Measurements from ENCODE around the gene GRB10.

GRB10 gene

DNA sequence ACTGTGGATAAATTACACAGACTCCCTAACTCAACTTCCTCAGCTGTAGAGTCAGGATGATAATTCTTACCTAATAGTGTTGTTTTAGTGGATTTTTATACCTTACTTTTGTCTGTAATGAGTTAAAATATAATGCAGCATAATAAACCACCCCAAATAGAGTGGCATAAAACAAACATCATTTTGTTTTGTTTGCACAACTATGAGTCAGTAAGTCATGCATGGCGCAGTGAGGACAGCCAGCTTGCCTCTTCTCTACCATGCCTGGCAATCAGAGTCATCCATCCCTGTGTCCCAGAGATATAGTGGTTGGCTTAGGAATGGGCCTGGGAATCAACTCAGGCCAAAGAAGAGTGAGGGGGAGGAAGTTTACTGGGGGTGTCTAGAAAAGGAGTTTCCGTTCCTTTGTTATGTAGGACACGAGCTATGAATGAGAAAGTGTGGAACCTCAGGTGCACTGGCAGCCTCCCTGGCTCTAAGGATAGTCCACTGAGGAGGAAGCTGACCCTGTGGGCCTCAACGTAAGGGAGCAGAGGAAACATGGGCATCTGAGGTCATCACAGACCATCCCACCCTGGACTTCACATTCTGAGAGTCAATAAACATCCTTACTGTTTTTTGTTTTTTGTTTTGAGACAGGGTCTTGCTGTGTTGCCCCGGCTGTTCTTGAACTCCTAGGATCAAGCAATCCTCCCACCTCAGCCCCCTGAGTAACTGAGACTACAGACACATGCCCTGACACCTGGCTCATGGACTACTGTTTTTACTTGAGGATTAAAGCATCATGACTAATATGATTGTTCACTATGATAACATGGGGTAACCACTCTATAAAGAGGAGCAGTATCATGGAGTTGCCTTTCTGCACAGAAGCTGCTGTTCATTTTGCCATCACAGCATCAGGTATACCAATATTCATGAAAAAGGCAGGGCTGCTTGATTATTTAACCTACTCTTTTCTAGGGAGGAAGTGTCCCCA lies 21.0 kb upstream of the GRB10 start:
- no peak for DNase-seq (ENCODE audit: low read depth, low spot score)

- DNase-seq (ENCODE audit: low read depth, low spot score), result no peak
Measured at GRCh38 chr7:50801907-50802306, 19.2 kb upstream of the GRB10 start.

DNA sequence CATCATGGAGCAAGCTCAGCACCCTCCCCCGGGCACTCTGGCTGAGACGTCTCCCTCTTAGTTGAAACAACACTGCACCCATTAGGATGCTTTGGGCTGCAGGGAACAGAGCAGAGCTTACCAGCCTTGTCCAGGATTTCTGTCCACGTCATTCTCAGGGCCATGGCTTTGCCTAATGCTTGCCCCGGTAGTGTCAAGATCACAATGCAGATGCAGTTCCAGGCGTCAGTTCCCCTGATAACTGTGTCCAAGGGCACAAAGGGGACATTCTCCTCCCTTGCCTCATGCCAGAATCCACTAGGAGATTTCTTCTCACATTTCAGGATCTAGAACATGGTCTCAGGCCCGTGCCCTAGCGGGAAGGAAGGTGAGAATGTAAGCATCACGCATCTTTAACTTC lies 17.2 kb upstream of the GRB10 start:
- DNase-seq (ENCODE audit: low read depth, low spot score), result no peak

GRCh38 chr7:50798126-50798525 lies 15.4 kb upstream of the GRB10 start:
- DNase-seq (ENCODE audit: low read depth, low spot score), result no peak

- DNase-seq (ENCODE audit: low read depth, low spot score), result no peak
Measured at GRCh38 chr7:50795831-50796230, 13.1 kb upstream of the GRB10 start.

- no peak for DNase-seq (ENCODE audit: low read depth, low spot score)
Measured at GRCh38 chr7:50795253-50795652, 12.6 kb upstream of the GRB10 start.

GRCh38 chr7:50793947-50794570 lies 11.4 kb upstream of the GRB10 start:
- DNase-seq (ENCODE audit: low read depth, low spot score), result no peak

- DNase-seq (ENCODE audit: low read depth, low spot score), result no peak
Measured at GRCh38 chr7:50793120-50793946, 10.6 kb upstream of the GRB10 start.

GRCh38 chr7:50792342-50793119 lies 9.8 kb upstream of the GRB10 start:
- DNase-seq (ENCODE audit: low read depth, low spot score), result no peak

DNA sequence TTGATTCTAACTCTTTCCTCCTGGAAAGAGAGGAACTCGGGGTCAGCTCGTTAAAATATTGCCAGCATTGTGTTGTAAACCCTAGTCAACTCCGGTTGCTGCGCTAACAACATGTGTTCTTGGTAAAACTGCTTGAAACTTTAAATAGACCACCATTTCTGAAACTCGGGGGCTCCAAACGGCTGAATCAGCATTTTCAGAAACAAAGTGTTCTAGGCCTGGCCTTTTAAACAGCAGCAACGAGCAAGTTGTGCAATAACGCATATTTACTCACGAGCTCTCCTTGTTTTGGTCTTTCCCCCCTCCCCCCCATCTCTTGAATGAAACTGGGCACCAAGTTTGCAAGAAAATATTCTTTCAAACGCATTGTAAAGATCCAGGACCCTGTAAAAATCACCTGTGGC lies 9.2 kb upstream of the GRB10 start:
- no peak for DNase-seq (ENCODE audit: low read depth, low spot score)

DNA sequence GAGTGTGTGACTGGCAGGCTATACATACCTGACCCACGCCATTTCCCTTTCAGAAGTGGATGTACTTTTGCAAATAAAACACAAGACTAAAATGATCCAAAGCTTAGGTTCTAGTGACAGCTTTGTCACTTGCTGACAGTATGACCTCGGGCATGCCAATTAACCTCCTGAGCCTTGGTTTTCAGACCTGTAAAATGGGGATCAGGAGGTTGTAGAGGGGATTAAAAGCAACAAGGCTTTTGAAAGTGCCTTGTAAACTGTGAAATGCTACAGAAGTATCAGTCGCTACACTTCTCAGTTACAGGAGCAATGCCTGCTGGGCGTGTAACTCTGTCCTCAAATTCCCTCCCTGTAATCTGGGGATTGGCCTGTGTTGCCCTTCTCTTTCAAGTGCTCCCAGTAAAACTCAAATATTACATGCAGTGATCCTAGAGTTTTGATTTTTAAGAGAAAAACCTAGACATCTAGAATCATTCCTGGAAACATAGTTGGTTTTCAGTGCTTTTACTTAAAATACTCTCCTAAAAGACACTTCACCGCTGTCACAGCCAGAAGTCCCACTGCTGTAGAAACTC lies 8.8 kb upstream of the GRB10 start:
- no peak for DNase-seq (ENCODE audit: low read depth, low spot score)

- no peak for DNase-seq (ENCODE audit: low read depth, low spot score)
Measured at GRCh38 chr7:50790381-50790780, 7.7 kb upstream of the GRB10 start.

DNA sequence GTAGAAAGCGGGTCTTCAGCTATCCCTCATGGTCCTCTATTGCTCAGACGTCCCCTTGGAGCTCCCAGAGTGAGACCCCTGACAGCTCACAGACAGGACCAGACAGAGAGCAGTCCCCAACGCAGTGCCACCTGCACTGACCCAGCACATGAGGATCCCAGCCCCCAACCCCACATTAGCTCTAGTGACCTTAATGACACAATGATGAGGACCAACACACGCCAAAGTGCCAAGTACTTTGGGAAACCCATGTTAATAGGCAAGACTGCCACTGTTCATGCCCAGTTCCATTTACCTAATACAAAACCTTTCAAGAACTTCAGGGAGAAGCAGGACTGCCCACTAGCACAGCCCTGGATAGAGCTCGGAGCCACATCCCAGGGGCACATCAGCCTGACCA lies 5.7 kb upstream of the GRB10 start:
- no peak for DNase-seq (ENCODE audit: low read depth, low spot score)

DNA sequence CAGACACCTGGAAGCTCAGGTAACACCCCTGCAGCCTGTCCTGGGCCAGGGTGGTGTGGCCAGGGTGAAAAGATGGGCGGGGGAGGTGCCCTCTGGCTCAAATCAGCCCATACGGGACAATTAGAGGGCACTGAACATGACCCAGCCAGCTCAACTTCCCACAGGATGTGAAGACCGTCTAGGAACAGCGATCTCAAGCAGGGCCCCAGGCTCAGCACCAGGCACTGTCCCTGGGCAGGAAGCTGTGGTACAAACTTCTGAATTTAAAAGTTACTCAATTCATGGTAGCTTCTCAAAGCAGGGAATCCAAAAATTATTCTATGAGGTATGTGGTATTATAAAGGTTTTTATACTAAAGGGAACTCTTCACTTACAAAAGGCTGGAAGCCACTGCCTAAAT lies 5.1 kb upstream of the GRB10 start:
- DNase-seq (ENCODE audit: low read depth, low spot score), result no peak

- no peak for DNase-seq (ENCODE audit: low read depth, low spot score)
Measured at GRCh38 chr7:50785346-50785745, 2.6 kb upstream of the GRB10 start.

DNA sequence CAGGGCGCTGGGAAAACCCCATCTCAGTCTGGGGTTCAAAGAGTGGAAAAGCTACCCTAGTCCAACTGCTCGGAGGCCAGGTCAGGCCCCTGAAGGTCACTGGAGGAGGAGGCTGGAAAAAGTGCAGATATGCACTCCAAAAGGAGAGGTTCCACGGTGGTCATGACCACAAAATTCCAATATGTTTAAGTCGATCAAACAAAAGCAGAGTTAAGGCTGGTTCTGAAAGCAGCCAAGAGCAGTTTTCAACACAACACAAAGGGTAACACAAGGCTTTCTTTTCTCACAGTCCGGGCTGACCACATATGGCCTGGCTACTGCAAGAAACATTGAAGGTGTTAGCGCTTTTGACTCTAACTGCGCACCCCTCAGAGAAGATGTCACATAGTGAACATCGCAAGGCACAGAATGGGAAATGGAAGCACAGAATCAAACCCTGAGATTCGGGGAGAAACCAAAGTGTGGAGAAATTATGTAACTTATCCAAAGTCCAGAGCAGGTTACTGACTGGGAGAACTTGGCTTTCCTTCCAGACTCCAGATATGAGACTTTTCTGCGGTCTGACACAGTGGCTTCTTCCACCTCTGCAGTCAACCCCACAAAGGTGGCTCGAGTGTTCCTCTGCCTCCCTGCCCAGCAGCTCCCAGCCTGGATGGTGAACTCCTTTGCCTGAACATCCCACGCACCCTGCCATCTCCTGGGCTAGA lies 1.3 kb upstream of the GRB10 start:
- no peak for DNase-seq (ENCODE audit: low read depth, low spot score)

GRCh38 chr7:50783303-50783702 lies 607 bp upstream of the GRB10 start:
- no peak for DNase-seq (ENCODE audit: low read depth, low spot score)

DNA sequence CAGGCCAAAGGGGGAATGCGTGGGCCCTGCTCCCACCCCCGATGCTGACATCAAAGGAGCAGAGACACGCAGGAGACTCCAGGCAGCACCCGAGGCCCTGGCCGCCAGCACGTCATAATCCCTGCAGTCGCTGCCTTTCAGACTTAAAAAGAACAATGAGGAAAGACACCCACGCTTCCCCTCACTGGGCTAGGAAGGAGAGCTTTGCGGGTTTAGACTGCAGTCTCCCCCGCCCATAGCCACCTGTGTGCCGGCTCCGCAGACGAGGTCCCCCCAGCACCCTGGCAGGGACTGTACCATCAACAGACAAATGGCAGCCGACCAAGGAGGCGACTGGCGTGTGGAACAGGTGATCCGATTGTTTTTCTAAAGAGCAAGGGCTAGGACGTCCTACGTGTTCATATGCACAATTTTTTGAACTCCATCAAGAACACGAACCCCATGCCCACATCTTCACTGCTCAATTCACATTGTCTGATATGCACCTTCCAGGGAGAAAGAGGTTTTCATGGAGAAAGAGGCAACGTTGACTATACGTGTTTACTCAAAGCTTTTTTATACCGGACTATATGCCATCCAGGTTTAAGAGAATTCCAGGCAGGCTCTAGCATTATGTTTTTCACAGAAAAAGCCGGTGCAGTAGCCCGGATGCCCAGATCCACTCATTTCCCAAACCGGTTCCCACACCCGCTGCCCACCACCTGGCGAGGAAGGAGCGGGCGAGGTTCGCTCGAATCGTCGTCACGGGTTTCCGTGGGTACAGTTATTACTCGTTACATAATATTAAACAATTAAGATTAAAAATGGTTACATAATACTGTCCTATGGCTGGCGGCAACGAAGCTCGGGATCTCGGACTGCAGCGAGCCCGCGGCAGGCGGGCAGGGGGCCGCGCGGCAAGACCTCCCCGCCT lies 1.1 kb downstream of the GRB10 start:
- DNase-seq (ENCODE audit: low read depth, low spot score), result no peak

DNA sequence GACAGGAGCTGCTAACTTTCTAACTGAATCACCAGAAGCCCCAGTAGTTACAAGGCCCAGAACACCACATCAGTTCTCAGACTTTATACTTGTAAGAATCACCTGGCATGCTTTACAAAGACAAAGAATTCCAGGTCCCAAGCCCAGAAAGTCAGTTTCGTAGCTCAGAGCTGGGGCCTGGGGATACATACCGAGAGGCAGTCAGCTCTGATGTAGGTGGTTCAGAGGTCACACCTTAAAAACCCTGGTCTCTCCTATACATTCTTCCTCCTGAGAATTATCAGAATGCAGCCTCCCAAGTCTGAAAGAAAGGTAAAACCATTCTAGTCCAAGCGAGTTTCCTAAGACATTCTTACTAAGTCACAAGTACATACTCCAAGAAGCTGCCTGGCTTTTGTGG lies 2.3 kb downstream of the GRB10 start:
- no peak for DNase-seq (ENCODE audit: low read depth, low spot score)

All from activated CD4-positive, CD25-positive, alpha-beta regulatory T cell treated with anti-CD3 and anti-CD28 coated beads, Interleukin-2, amount 50 U/mL, for 16 hours (primary cell).